HG03460 (cell line): ENCODE measurements around the gene PHF12.
"Not testable (repeated sequence)": the region's sequence is repeated elsewhere in the genome, so short reads cannot be mapped to it uniquely, and the experiment has no call there.

Experiments used
- ATAC-seq: cut with Tn5 transposase; IDR thresholded peaks from one replicate; pipeline ENCODE4 v1.9.1; 2021; ENCODE audit not compliant: unreplicated experiment

Gene PHF12

GRCh38 chr17:28904800-28905199, 46.5 kb downstream of the PHF12 start:
- ATAC-seq, result no peak

GRCh38 chr17:28903546-28903841, 47.8 kb downstream of the PHF12 start:
- ATAC-seq, result not testable (repeated sequence)

- ATAC-seq, result peak; percentile 88
These were observed 48.3 kb downstream of the PHF12 start, which contains the start of gene DHRS13 for GRCh38 chr17:28902819-28903545. TSS of gene DHRS13 (minus strand) at chr17:28903079. CDS start at chr17:28902944, 135 bp downstream.

GRCh38 chr17:28901866-28902818, 49.2 kb downstream of the PHF12 start:
- ATAC-seq, result peak; percentile 25

- ATAC-seq, result no peak
These were observed 50.2 kb downstream of the PHF12 start for GRCh38 chr17:28900986-28901726.

- ATAC-seq, result no peak
These were observed 52.0 kb downstream of the PHF12 start for GRCh38 chr17:28899212-28899815.

- ATAC-seq, result no peak
These were observed 52.8 kb downstream of the PHF12 start for GRCh38 chr17:28898527-28898955.

GRCh38 chr17:28897769-28898526, 53.4 kb downstream of the PHF12 start:
- no peak for ATAC-seq

- ATAC-seq, result no peak
These were observed 54.2 kb downstream of the PHF12 start, which contains the start of gene FLOT2 for GRCh38 chr17:28896884-28897768. TSS of gene FLOT2 (minus strand) at chr17:28897733. CDS start at chr17:28897574, 159 bp downstream.

GRCh38 chr17:28896491-28896883, 54.8 kb downstream of the PHF12 start:
- ATAC-seq, result no peak

GRCh38 chr17:28895794-28896447, 55.4 kb downstream of the PHF12 start:
- ATAC-seq, result no peak

GRCh38 chr17:28893248-28894183, 57.8 kb downstream of the PHF12 start:
- ATAC-seq, result not testable (repeated sequence)

GRCh38 chr17:28892024-28892423, 59.3 kb downstream of the PHF12 start:
- no peak for ATAC-seq

- no peak for ATAC-seq
These were observed 60.1 kb downstream of the PHF12 start for GRCh38 chr17:28891201-28891600.

GRCh38 chr17:28889996-28890395, 61.3 kb downstream of the PHF12 start:
- no peak for ATAC-seq

GRCh38 chr17:28888832-28889231, 62.5 kb downstream of the PHF12 start:
- ATAC-seq, result no peak

- ATAC-seq, result no peak
These were observed 63.3 kb downstream of the PHF12 start for GRCh38 chr17:28887871-28888471.
